Measurements from ENCODE around the gene STRBP. TPM values are rescaled to one million over a fixed set of nuclear protein-coding genes. Genes with fewer than 3 reads are reported as not detected.

The STRBP gene
- total RNA-seq, 1 donor from 2014 or later = 17.3 TPM

DNA sequence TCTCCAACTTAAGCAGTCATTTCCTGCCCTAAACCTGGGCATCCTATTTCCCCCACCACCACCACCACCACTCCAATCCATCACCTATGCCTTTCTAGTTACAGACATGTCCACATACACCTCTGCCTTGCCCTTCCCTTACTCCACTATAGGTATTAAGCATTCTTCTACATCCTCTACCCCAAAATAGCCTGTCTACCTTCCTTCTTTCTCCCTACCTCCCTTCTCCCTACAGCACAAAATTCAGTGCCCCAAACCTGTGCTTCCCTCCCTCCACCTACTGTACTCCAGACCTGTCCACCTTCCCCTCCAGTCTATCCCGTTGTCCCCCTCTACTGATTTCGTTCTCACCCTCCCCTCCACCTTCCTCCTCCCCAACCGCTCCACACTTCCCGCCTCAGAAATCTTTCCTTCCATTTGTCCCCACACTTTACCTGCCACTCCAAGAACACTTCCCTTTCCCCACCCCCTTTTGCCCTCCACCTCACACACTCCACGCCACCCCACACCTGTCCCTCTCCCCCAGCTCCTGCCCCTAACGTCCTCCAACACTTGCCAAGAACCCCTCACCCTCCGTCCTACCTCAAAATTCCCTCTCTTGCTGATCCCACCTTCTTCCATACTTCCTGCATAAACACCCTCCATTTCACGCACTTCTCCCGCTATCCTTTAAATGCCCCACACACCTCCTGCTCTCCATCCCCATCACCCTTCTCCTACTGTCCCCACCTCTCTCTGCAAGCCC, 1.6 kb downstream of the STRBP start:
- TF ChIP-seq, protein P1, sequence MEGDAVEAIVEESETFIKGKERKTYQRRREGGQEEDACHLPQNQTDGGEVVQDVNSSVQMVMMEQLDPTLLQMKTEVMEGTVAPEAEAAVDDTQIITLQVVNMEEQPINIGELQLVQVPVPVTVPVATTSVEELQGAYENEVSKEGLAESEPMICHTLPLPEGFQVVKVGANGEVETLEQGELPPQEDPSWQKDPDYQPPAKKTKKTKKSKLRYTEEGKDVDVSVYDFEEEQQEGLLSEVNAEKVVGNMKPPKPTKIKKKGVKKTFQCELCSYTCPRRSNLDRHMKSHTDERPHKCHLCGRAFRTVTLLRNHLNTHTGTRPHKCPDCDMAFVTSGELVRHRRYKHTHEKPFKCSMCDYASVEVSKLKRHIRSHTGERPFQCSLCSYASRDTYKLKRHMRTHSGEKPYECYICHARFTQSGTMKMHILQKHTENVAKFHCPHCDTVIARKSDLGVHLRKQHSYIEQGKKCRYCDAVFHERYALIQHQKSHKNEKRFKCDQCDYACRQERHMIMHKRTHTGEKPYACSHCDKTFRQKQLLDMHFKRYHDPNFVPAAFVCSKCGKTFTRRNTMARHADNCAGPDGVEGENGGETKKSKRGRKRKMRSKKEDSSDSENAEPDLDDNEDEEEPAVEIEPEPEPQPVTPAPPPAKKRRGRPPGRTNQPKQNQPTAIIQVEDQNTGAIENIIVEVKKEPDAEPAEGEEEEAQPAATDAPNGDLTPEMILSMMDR (IDR thresholded peaks at IDR 0.05) = no peak
- peak overlapping the region; percentile 69 for H3K4me3 Mint-ChIP-seq (ENCODE audit: unreplicated experiment)
- peaks cover 11% of the 10 kb centered on the region for H3K27me3 Mint-ChIP-seq (ENCODE audit: unreplicated experiment)
- H3K4me1 Mint-ChIP-seq (ENCODE audit: unreplicated experiment) = peaks cover 4% of the 10 kb centered on the region
- no peak for DNase-seq (ENCODE audit: extremely low spot score, unreplicated experiment)
- no peak overlapping the region for H3K27ac Mint-ChIP-seq (ENCODE audit: unreplicated experiment)
- H3K36me3 Mint-ChIP-seq (ENCODE audit: unreplicated experiment) = no peaks in the 10 kb centered on the region
- no peaks in the 10 kb centered on the region for H3K9me3 Mint-ChIP-seq (ENCODE audit: unreplicated experiment)

DNA sequence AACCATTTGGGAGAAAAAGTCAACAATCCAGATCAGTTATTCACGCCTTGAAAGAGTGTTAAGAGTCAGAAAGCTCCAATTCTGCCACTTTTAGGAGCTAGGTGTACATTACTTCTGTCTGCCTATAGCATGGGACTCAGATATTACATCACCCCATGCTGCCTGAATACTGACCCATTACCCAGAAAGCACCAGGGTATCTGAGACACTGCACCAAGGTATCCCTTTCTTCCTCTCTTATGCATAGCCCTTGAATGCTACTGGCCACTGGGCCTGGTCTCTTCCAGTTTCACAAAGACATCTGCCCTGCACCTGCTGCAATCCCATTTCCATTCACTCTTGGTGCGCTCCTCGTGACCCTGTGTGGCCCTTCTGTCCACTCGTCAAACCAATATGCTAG, 2.6 kb downstream of the STRBP start:
- Mint-ChIP-seq H3K27me3 (ENCODE audit: unreplicated experiment) (peaks cover 11% of the 10 kb centered on the region), H3K4me3 (ENCODE audit: unreplicated experiment) (no peak overlapping the region)

GRCh38 chr9:123263227-123263626, 5.2 kb downstream of the STRBP start:
- no peak overlapping the region for H3K27ac Mint-ChIP-seq (ENCODE audit: unreplicated experiment)
- H3K4me1 Mint-ChIP-seq (ENCODE audit: unreplicated experiment) = peaks cover 4% of the 10 kb centered on the region
- TF ChIP-seq, protein P1 (IDR thresholded peaks at IDR 0.05) = no peak
- no peak overlapping the region for H3K4me3 Mint-ChIP-seq (ENCODE audit: unreplicated experiment)
- H3K27me3 Mint-ChIP-seq (ENCODE audit: unreplicated experiment) = peaks cover 16% of the 10 kb centered on the region
- H3K9me3 Mint-ChIP-seq (ENCODE audit: unreplicated experiment) = no peaks in the 10 kb centered on the region
- no peaks in the 10 kb centered on the region for H3K36me3 Mint-ChIP-seq (ENCODE audit: unreplicated experiment)
- no peak for DNase-seq (ENCODE audit: extremely low spot score, unreplicated experiment)

More for the DNA sequence above, 2.6 kb downstream of the STRBP start:
- no peak for DNase-seq (ENCODE audit: extremely low spot score, unreplicated experiment)
- Mint-ChIP-seq H3K36me3 (ENCODE audit: unreplicated experiment) (no peaks in the 10 kb centered on the region), H3K9me3 (ENCODE audit: unreplicated experiment) (no peaks in the 10 kb centered on the region), H3K27ac (ENCODE audit: unreplicated experiment) (no peak overlapping the region), H3K4me1 (ENCODE audit: unreplicated experiment) (peaks cover 4% of the 10 kb centered on the region)
- TF ChIP-seq, protein P1 (IDR thresholded peaks at IDR 0.05) = no peak

DNA sequence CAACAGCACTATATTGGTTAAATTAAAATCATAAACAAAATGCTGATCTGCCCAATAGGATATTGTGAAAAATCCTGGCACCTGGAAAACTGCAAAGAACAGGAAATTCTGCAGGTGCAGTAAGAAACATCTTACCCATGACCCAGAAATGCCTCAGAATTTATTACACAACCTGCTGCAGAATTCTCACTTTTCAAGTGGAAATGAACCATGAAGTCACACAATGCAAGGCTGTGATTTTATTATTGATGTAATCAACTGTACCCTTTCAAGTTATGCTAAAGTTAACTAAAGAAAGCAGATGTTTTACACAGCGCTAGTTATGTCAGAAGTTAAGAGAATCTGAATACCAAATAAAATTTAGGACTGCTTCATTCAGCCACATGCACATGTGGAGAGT, 6.0 kb downstream of the STRBP start:
- Mint-ChIP-seq H3K4me3 (ENCODE audit: unreplicated experiment) (no peak overlapping the region), H3K9me3 (ENCODE audit: unreplicated experiment) (no peaks in the 10 kb centered on the region), H3K27ac (ENCODE audit: unreplicated experiment) (no peak overlapping the region), H3K36me3 (ENCODE audit: unreplicated experiment) (no peaks in the 10 kb centered on the region), H3K27me3 (ENCODE audit: unreplicated experiment) (peaks cover 16% of the 10 kb centered on the region), H3K4me1 (ENCODE audit: unreplicated experiment) (peaks cover 3% of the 10 kb centered on the region)
- DNase-seq (ENCODE audit: extremely low spot score, unreplicated experiment) = no peak
- TF ChIP-seq, protein P1 (IDR thresholded peaks at IDR 0.05) = no peak

DNA sequence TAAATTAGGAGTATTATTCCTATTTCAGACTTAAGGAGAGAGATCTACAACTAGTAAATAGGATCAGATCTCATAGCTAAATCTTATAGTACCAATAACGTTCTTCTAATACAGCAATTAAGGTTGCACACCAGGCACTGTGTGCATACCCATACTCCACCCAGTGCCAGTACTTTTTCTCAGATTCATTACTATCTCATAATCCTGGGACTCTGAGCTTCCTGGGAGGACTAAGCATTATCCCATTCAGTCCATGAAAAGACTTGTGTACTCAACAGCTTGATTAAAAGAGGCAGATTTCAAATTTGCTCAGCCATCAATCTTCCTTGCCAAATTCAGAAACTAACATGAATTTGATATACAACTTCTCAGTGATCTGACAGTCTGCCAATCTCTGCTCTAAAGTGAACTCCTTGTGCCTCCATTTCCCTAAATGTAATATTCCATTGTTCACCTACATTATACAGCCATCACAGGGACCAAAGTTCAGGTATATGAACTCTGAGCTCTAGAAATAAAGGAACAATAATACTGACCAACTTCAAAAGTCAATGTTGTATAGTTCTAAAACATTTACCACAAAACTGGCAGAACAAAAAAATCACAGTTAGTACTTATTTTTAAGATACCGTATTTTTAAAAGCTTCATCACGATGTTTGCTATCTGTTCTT, 7.2 kb downstream of the STRBP start:
- Mint-ChIP-seq H3K9me3 (ENCODE audit: unreplicated experiment) (no peaks in the 10 kb centered on the region), H3K27me3 (ENCODE audit: unreplicated experiment) (peaks cover 7% of the 10 kb centered on the region), H3K27ac (ENCODE audit: unreplicated experiment) (no peak overlapping the region), H3K4me3 (ENCODE audit: unreplicated experiment) (no peak overlapping the region), H3K4me1 (ENCODE audit: unreplicated experiment) (no peaks in the 10 kb centered on the region), H3K36me3 (ENCODE audit: unreplicated experiment) (no peaks in the 10 kb centered on the region)
- DNase-seq (ENCODE audit: extremely low spot score, unreplicated experiment) = no peak
- TF ChIP-seq, protein P1 (IDR thresholded peaks at IDR 0.05) = no peak
